GM12873 (cell line): Measurements from ENCODE around the gene PARP8.

Source experiments
- CTCF ChIP-seq: IDR thresholded peaks from 2 replicates; pipeline ENCODE4 v1.5.1; 2012; ENCODE audit warnings: low read depth, mild to moderate bottlenecking, moderate library complexity, low read length, control low read depth; ENCODE audit not compliant: insufficient read depth; ENCODE audit errors: missing control alignments

PARP8 gene

GRCh38 chr5:50740832-50741231 lies 74.4 kb downstream of the PARP8 start:
- no peak for TF ChIP-seq CTCF

GRCh38 chr5:50744776-50745175 lies 78.3 kb downstream of the PARP8 start:
- no peak for TF ChIP-seq CTCF

- TF ChIP-seq CTCF, result no peak
Observed at GRCh38 chr5:50745221-50745910, 78.9 kb downstream of the PARP8 start.

GRCh38 chr5:50749181-50749580 lies 82.7 kb downstream of the PARP8 start:
- TF ChIP-seq CTCF, result no peak

- no peak for TF ChIP-seq CTCF
Observed at GRCh38 chr5:50749873-50750272, 83.4 kb downstream of the PARP8 start.

GRCh38 chr5:50751064-50751657 lies 84.7 kb downstream of the PARP8 start:
- peak; percentile 77 for TF ChIP-seq CTCF

GRCh38 chr5:50752800-50753199 lies 86.4 kb downstream of the PARP8 start:
- no peak for TF ChIP-seq CTCF
